GM21576 (cell line): ENCODE results near the gene DSCAM.

Experiments
- ATAC-seq: cut with Tn5 transposase; IDR thresholded peaks from one replicate; pipeline ENCODE4 v1.9.1; 2021; ENCODE audit warnings: mild to moderate bottlenecking, moderate library complexity; ENCODE audit not compliant: unreplicated experiment

The DSCAM gene

GRCh38 chr21:40562242-40563002 is 284.5 kb downstream of the DSCAM start:
- ATAC-seq, result no peak

GRCh38 chr21:40556442-40556968 is 290.5 kb downstream of the DSCAM start:
- no peak for ATAC-seq

GRCh38 chr21:40555021-40555528 is 291.9 kb downstream of the DSCAM start:
- no peak for ATAC-seq

- no peak for ATAC-seq
Measured at GRCh38 chr21:40553781-40554180, 293.2 kb downstream of the DSCAM start.

- no peak for ATAC-seq
Measured at GRCh38 chr21:40547906-40548513, 298.9 kb downstream of the DSCAM start.

- no peak for ATAC-seq
Measured at GRCh38 chr21:40546647-40547046, 300.3 kb downstream of the DSCAM start.

GRCh38 chr21:40540216-40540615 is 306.7 kb downstream of the DSCAM start:
- ATAC-seq, result no peak

- ATAC-seq, result no peak
Measured at GRCh38 chr21:40534886-40535285, 312.1 kb downstream of the DSCAM start.

GRCh38 chr21:40531431-40532110 is 315.4 kb downstream of the DSCAM start:
- no peak for ATAC-seq

- ATAC-seq, result no peak
Measured at GRCh38 chr21:40531016-40531415, 315.9 kb downstream of the DSCAM start.

GRCh38 chr21:40517646-40518045 is 329.3 kb downstream of the DSCAM start:
- no peak for ATAC-seq

- ATAC-seq, result no peak
Measured at GRCh38 chr21:40516335-40516734, 330.6 kb downstream of the DSCAM start.

- ATAC-seq, result no peak
Measured at GRCh38 chr21:40512590-40512989, 334.4 kb downstream of the DSCAM start.

GRCh38 chr21:40507978-40508377 is 339.0 kb downstream of the DSCAM start:
- no peak for ATAC-seq

GRCh38 chr21:40505681-40506080 is 341.3 kb downstream of the DSCAM start:
- ATAC-seq, result no peak

- no peak for ATAC-seq
Measured at GRCh38 chr21:40505244-40505643, 341.7 kb downstream of the DSCAM start.

- ATAC-seq, result no peak
Measured at GRCh38 chr21:40504825-40505224, 342.1 kb downstream of the DSCAM start.

- ATAC-seq, result no peak
Measured at GRCh38 chr21:40496116-40496515, 350.8 kb downstream of the DSCAM start.

GRCh38 chr21:40490408-40490807 is 356.6 kb downstream of the DSCAM start:
- ATAC-seq, result no peak

- ATAC-seq, result no peak
Measured at GRCh38 chr21:40489001-40489400, 358.0 kb downstream of the DSCAM start.

GRCh38 chr21:40481764-40482163 is 365.2 kb downstream of the DSCAM start:
- ATAC-seq, result no peak

GRCh38 chr21:40474513-40474912 is 372.4 kb downstream of the DSCAM start:
- ATAC-seq, result no peak
